GM21381 (cell line): ENCODE data around the gene CGB2.
"Not testable (repeated sequence)": the region's sequence is repeated elsewhere in the genome, so short reads cannot be mapped to it uniquely, and the experiment has no call there.

Experiments
- ATAC-seq: cut with Tn5 transposase; IDR thresholded peaks from one replicate; pipeline ENCODE4 v1.9.1; 2021; ENCODE audit warnings: mild to moderate bottlenecking, moderate library complexity; ENCODE audit not compliant: unreplicated experiment

Gene CGB2

GRCh38 chr19:49030323-49030722 lies 1.4 kb upstream of the CGB2 start:
- ATAC-seq = not testable (repeated sequence)

DNA sequence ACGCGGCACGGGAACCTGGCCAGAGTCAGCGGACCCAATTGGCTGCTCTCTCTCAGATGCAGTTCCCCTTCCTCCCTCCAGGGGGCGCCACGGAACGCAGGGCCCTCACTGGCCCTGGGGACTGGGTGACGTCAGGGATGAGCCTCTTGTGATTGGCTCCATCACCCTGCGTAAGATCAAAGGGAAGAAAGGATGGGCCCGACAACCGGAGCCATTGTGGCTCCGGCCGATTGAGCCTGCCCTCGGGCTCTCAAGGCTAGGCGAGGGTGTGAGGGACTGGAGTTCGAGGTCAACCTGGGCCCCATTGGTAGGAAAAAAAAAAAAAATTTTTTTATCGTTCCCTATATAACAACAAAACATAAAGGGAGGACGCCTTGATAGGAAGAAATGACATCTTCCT lies 5.1 kb downstream of the CGB2 start, which contains the start of gene CGB1:
CGB1 (minus strand) TSS at position 81 of the 400 bp plus-strand sequence. CDS start 184 bp downstream, outside the sequence.
- not testable (repeated sequence) for ATAC-seq

GRCh38 chr19:49038111-49038510 lies 6.4 kb downstream of the CGB2 start:
- not testable (repeated sequence) for ATAC-seq

DNA sequence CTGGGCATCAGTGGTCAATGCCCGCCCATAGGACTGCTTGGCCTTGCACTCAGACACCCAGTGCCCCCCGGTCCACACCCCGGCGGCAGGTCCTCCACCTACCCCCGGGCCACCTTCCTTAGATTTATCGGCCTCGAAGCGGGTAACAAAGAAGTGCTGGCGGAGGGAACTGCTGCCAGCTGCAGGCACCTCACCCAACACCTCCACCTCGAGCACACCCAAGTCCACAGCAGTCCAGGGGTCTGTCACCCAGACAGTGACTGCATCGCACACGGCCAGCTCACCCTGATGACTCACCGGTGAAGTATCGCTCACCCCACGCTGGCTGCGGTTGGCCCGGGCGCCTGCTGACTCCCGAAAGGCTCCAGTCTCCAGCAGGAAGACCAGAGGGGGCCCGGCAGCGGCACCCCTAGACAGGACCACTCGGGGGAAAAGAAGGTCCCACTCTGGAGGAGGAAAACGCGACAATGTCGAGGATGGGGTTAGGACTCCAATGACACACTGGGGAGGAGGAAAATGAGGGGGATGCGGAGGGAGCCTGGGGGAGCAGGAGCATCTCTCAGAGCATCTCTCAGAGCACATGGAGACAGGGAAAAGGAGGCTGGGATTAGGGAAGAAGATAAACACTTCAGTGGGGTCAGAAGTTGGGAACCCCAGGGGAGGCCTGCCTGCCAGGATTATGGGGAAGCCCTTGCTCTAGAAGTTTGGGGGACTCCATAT lies 7.0 kb downstream of the CGB2 start:
- not testable (repeated sequence) for ATAC-seq

GRCh38 chr19:49039736-49040135 lies 8.0 kb downstream of the CGB2 start:
- not testable (repeated sequence) for ATAC-seq

DNA sequence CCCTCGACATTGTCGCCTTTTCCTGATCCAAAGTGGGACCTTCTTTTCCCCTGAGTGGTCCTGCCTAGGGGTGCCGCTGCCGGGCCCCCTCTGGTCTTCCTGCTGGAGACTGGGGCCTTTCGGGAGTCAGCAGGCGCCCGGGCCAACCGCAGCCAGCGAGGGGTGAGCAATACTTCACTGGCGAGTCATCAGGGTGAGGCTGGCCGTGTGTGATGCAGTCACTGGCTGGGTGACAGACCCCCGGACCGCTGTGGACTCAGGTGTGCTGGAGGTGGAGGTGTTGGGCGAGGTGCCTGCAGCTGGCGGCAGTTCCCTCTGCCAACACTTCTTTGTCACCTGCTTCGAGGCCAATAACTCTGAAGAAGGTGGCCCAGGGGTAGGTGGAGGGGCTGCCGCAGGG lies 10.5 kb downstream of the CGB2 start:
- ATAC-seq = no peak

DNA sequence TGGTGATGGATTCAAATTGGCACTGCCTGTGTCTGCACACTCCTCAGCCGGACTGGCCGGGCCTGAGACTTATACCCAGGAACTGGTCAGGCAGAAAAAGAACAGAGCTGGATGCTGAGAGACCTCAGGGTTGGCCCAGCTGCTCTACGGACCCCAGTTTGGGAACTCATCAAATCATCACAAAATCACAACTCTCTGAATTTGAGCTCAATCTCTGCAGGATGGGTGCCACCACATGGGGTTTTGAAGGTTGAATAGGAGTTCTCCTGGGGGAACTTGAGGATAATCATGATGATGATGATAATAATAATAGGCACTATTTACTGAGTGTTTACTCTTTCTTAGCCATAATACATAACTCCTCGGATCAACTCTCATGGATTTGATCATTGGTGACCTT lies 11.0 kb downstream of the CGB2 start:
- not testable (repeated sequence) for ATAC-seq

DNA sequence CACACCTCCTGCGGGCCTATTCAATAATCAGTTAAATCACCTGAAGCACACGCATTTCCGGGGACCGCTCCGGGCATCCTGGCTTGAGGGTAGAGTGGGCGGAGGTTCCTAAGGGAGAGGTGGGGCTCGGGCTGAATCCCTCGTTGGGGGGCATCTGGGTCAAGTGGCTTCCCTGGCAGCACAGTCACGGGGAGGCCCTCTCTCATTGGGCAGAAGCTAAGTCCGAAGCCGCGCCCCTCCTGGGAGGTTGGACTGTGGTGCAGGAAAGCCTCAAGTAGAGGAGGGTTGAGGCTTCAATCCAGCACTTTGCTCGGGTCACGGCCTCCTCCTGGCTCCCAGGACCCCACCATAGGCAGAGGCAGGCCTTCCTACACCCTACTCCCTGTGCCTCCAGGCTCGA lies 11.9 kb downstream of the CGB2 start, which contains the start of gene CGB5:
CGB5 (plus strand) TSS at position 301 of the 400 bp plus-strand sequence. CDS start 362 bp downstream, outside the sequence.
- ATAC-seq = not testable (repeated sequence)

- not testable (repeated sequence) for ATAC-seq
Observed at GRCh38 chr19:49049011-49049410, 17.3 kb downstream of the CGB2 start, which contains the start of gene CGB8. TSS of gene CGB8 (minus strand) at chr19:49049111. CDS start at chr19:49048739, 372 bp downstream.

- not testable (repeated sequence) for ATAC-seq
Observed at GRCh38 chr19:49049834-49050233, 18.1 kb downstream of the CGB2 start.

GRCh38 chr19:49050376-49051033 lies 18.8 kb downstream of the CGB2 start:
- ATAC-seq = not testable (repeated sequence)

DNA sequence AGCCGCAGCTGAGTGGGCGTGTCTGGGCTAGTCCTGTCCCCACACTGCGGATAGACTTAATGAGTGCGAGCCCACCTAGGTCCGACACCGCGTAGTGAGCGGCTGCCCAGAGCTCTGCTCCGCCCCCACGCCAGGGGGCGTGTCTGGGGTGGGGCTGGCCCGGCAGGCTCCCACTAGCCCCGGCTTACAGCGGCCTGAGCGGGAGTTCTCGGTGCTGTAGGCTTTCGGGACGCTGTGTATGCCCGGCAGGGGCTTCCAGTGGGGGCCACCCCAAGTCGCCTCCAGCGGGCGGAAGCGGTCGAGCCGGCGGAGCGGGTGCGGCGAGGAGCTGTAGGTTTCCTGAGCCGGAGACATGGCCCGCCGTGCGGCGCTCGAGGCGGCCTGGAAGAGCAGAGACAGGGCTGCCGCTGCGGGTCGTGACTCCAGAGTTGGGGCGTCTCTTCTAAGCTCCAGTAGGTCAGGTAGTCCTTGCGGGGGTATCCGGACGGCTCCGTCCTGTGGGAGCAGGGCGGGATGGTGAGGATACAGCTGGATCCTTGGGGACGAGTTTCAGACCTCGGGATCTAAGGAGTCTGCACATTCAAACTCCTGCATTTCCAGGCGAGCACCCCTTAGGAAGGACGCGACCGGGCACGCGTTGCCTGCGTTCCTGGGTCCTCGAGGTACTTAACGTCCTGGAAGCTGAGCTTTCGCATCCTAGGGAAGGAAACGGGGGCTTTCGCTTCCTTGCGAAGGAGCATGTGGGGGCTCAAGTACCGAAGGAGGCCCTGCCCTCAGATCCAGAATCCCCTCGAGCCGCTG lies 24.6 kb downstream of the CGB2 start:
- peak; percentile 61 for ATAC-seq

GRCh38 chr19:49056902-49057596 lies 25.4 kb downstream of the CGB2 start:
- not testable (repeated sequence) for ATAC-seq

DNA sequence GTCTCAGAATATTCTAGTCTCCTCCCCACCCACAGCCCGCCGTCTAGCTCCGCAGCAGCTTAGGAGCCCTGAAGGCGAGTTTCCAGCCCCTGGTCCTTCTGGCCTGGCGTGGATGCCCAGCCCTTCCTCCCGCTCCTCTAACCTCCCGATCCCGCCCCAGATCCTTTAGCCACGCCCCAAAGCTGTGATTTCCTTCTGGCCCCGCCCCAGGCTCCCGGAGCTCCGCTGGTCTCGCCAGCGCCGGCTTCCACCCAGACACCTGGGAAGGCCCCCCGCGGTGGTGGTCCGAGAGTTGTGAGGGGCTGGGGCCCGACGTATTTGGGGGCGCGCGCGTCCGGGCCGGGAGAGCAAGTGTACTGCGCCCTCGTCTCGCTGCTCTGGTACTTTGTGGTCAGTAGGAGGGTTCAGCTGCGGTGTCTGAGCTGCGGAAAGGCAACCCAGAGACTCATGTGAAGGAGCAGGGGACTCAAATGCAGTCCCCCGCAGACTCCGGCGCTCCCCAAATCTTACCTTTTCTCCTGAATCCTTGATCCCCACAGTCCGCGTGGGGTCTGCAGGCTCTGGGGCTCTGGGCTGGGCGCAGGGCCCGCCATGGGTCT lies 26.0 kb downstream of the CGB2 start, which contains the start of gene CGB7:
CGB7 (minus strand) TSS at position 114 of the 599 bp plus-strand sequence. CDS start 2,374 bp downstream, outside the sequence.
- no peak for ATAC-seq

GRCh38 chr19:49058562-49058961 lies 26.9 kb downstream of the CGB2 start:
- no peak for ATAC-seq

GRCh38 chr19:49059053-49059452 lies 27.4 kb downstream of the CGB2 start:
- no peak for ATAC-seq

DNA sequence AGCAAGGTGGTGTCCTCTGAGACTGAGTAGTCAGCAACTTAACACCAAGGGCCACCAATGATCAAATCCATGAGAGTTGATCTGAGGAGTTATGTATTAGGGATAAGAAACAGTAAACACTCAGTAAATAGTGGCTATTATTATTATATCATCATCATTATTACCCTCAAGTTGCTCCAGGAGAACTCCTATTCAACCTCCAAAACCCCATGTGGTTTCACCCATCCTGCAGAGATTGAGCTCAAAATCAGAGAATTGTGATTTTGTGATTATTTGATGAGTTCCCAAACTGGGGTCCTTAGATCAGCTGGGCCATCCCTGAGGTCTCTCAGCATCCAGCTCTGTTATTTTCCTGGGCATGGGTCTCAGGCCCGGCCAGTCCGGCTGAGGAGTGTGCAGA lies 29.3 kb downstream of the CGB2 start:
- no peak for ATAC-seq

DNA sequence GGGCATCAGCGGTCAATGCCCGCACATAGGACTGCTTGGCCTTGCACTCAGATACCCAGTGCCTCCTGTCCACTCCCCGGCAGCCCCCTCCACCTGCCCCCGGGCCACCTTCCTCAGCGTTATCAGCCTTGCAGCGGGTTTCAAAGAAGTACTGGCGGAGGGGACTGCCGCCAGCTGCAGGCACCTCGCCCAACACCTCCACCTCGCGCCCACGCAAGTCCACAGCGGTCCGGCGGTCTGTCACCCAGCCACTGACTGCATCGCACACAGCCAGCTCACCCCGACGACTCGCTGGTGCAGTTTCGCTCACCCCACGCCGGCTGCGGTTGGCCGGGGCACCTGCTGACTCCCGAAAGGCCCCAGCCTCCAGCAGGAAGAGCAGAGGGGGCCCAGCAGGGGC lies 29.8 kb downstream of the CGB2 start:
- no peak for ATAC-seq

- ATAC-seq = no peak
Observed at GRCh38 chr19:49064029-49064629, 32.4 kb downstream of the CGB2 start.
